HEK293T (cell line): ENCODE data around the gene HASPIN.

Experiments
- CTCF ChIA-PET: fragments of 350-600 bp; formaldehyde crosslinking; extraction: SDS; loops from one replicate; lab custom pipeline; 2021; ENCODE audit warnings: antibody characterized with exemption, inconsistent platforms; lab: Yijun Ruan, JAX
- POLR2A ChIA-PET: fragments of 350-600 bp; formaldehyde crosslinking; extraction: SDS; loops from one replicate; lab custom pipeline; 2020; ENCODE audit warnings: antibody characterized with exemption, inconsistent platforms; lab: Yijun Ruan, JAX
- DNase-seq: peaks from one replicate; pipeline ENCODE4 v3.0.0; 2012; ENCODE audit warnings: mixed read lengths; ENCODE audit errors: extremely low spot score
- ARNT ChIP-seq: fragments of 450-650 bp; IDR thresholded peaks from 2 replicates; pipeline ENCODE4 v1.6.1; 2017; ENCODE audit warnings: mild to moderate bottlenecking
- BHLHE40 ChIP-seq: fragments of 450-650 bp; IDR thresholded peaks from 2 replicates; pipeline ENCODE4 v1.6.1; 2016; ENCODE audit warnings: mild to moderate bottlenecking, moderate library complexity, borderline replicate concordance
- CTBP1 ChIP-seq: fragments of 450-650 bp; IDR thresholded peaks from 2 replicates; pipeline ENCODE4 v1.6.1; 2016; ENCODE audit warnings: borderline replicate concordance
- ELF4 ChIP-seq: fragments of 450-650 bp; IDR thresholded peaks from 2 replicates; pipeline ENCODE4 v1.6.1; 2017; ENCODE audit warnings: antibody characterized with exemption
- FOXA1 ChIP-seq: fragments of 450-650 bp; IDR thresholded peaks from 2 replicates; pipeline ENCODE4 v1.6.1; 2016; ENCODE audit warnings: mild to moderate bottlenecking
- FOXK2 ChIP-seq: fragments of 450-650 bp; IDR thresholded peaks from 2 replicates; pipeline ENCODE4 v1.6.1; 2016; ENCODE audit warnings: mild to moderate bottlenecking
- FOXM1 ChIP-seq: fragments of 450-650 bp; IDR thresholded peaks from 2 replicates; pipeline ENCODE4 v1.6.1; 2017; ENCODE audit warnings: mild to moderate bottlenecking, borderline replicate concordance
- HDGF ChIP-seq: fragments of 450-650 bp; IDR thresholded peaks from 2 replicates; pipeline ENCODE4 v1.6.1; 2017; ENCODE audit warnings: antibody characterized with exemption, borderline replicate concordance
- L3MBTL2 ChIP-seq: fragments of 450-650 bp; conservative IDR thresholded peaks from 2 replicates; pipeline ENCODE4 v1.6.1; 2016; ENCODE audit warnings: mild to moderate bottlenecking
- LEF1 ChIP-seq: fragments of 450-650 bp; IDR thresholded peaks from 2 replicates; pipeline ENCODE4 v1.6.1; 2017; ENCODE audit warnings: mild to moderate bottlenecking, borderline replicate concordance
- NFRKB ChIP-seq: fragments of 450-650 bp; IDR thresholded peaks from 2 replicates; pipeline ENCODE4 v1.6.1; 2016; ENCODE audit warnings: mild to moderate bottlenecking, moderate library complexity
- PKNOX1 ChIP-seq: fragments of 450-650 bp; IDR thresholded peaks from 2 replicates; pipeline ENCODE4 v1.6.1; 2016
- SP1 ChIP-seq: fragments of 450-650 bp; IDR thresholded peaks from 2 replicates; pipeline ENCODE4 v1.6.1; 2017
- SUZ12 ChIP-seq: fragments of 450-650 bp; IDR thresholded peaks from 2 replicates; pipeline ENCODE4 v1.6.1; 2016; ENCODE audit warnings: mild to moderate bottlenecking
- TARDBP ChIP-seq: fragments of 450-650 bp; IDR thresholded peaks from 2 replicates; pipeline ENCODE4 v1.6.1; 2016
- ZNF384 ChIP-seq: fragments of 450-650 bp; IDR thresholded peaks from 2 replicates; pipeline ENCODE4 v1.6.1; 2016

HASPIN gene

GRCh38 chr17:3681057-3681456 is 42.6 kb upstream of the HASPIN start:
- no peak for DNase-seq
- TF ChIP-seq ZNF384 (no peak), PKNOX1 (no peak), BHLHE40 (no peak), HDGF (no peak), FOXA1 (no peak), FOXM1 (no peak)
- POLR2A ChIA-PET, result no interaction called here
- CTCF ChIA-PET, result no interaction called here

- no peak for DNase-seq
- ChIA-PET POLR2A (no interaction called here), CTCF (no interaction called here)
- TF ChIP-seq TARDBP (no peak), L3MBTL2 (no peak), FOXM1 (no peak), CTBP1 (no peak), HDGF (no peak), FOXA1 (no peak), ELF4 (no peak), SP1 (no peak), BHLHE40 (no peak), LEF1 (no peak), PKNOX1 (no peak), ARNT (no peak), ZNF384 (no peak), SUZ12 (no peak), NFRKB (no peak), FOXK2 (no peak)
Observed at GRCh38 chr17:3681565-3681964, 42.1 kb upstream of the HASPIN start.

DNA sequence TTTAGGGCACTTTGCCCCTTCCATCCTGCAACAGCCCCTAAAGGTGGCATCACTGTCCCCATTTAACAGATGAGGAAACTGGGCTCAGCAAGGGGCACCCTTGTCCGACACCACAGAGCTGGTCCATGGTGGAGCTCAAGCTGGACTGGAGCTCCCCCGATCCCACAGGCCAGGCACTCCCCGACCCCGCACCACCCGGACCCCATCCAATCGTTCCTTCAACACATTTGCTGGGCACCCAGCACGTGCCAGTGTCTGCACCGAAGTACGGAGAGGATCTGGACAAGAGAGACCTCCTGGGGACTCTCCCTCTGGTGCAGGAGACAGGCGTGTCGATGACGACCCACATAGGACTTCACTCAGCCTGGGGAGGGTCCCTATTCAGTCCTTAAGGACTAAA is 41.7 kb upstream of the HASPIN start:
- POLR2A ChIA-PET, result no interaction called here
- TF ChIP-seq L3MBTL2 (no peak), HDGF (no peak), FOXM1 (no peak), CTBP1 (no peak), SP1 (no peak), PKNOX1 (no peak), ARNT (no peak), NFRKB (no peak), SUZ12 (no peak), ZNF384 (no peak), ELF4 (no peak), FOXK2 (no peak), TARDBP (no peak), FOXA1 (no peak)

DNA sequence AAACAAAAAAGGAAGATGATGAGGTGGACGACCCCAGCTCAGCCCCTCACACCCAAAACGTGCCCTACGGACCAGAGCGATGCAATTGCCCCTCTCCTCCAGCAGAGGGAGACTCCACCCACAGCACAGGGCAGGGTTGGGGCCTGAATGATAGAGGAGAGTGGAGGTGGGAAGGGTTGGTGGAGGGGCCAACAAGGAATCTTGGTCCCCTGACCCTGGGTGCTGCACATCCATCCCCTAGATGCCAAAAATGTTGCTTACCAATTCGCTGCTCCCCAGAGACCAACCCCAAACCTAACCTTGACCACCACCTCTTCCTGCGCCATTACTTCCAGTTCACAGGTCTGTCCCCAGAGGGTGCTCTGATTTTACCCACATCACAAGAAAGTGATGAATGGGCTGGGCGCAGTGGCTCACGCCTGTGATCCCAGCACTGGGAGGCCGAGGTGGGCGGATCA is 40.6 kb upstream of the HASPIN start:
- ChIA-PET POLR2A (no interaction called here), CTCF (interaction anchor here (0.6 to 1.5 kb wide), 10 partner anchors 8 to 1193 kb away, joined by 3 to 6 read pairs (median 3); partner anchors contain the start of genes CTNS, SHPK and TRPV1)
- TF ChIP-seq FOXK2 (no peak), SP1 (no peak), ZNF384 (no peak), PKNOX1 (no peak), SUZ12 (no peak), LEF1 (no peak), HDGF (no peak), ARNT (no peak), TARDBP (no peak), NFRKB (no peak), BHLHE40 (no peak)
- DNase-seq, result peak; percentile 80

More for the DNA sequence above, 41.7 kb upstream of the HASPIN start:
- CTCF ChIA-PET, result interaction anchor here (0.8 to 1.5 kb wide), 4 partner anchors 8 to 73 kb away, joined by 3 to 6 read pairs (median 4); partner anchors contain the start of gene TRPV1
- no peak for DNase-seq

DNA sequence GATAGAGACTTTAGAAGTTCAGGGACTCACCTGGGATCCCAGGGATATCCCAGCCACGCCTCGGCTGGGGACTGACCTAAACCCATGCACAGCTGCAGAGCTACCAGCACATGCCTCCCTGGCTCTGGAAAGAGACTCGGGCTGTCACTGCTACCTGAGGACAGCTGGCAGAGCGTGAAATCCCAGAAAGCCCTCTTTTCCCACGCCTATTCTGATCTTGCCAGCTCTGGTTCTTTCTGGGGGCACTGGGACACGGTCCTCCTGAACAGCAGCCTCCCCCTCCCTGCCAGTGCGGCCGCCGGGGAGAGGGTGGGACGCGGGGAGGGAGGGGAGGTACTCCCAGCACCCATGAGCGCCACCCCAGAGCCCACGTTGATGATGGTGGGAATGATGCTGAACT is 38.5 kb upstream of the HASPIN start:
- no peak for TF ChIP-seq ZNF384
- TF ChIP-seq L3MBTL2, result no peak
- TF ChIP-seq CTBP1, result no peak
- no peak for TF ChIP-seq BHLHE40
- TF ChIP-seq FOXM1, result no peak
- no peak for TF ChIP-seq LEF1
- no peak for TF ChIP-seq SP1
- TF ChIP-seq PKNOX1, result no peak
- no peak for TF ChIP-seq TARDBP
- no peak for TF ChIP-seq HDGF
- no peak for TF ChIP-seq FOXA1
- TF ChIP-seq FOXK2, result no peak
- TF ChIP-seq NFRKB, result no peak
- no peak for TF ChIP-seq ELF4
- TF ChIP-seq ARNT, result no peak
- TF ChIP-seq SUZ12, result no peak
- CTCF ChIA-PET, result no interaction called here
- POLR2A ChIA-PET, result no interaction called here
- no peak for DNase-seq
